ENCODE data around the gene MT1A. TPM values are rescaled to one million over a fixed set of nuclear protein-coding genes. Genes with fewer than 3 reads are reported as not detected.

Gene MT1A
- total RNA-seq, 1 donor, result not detected

DNA sequence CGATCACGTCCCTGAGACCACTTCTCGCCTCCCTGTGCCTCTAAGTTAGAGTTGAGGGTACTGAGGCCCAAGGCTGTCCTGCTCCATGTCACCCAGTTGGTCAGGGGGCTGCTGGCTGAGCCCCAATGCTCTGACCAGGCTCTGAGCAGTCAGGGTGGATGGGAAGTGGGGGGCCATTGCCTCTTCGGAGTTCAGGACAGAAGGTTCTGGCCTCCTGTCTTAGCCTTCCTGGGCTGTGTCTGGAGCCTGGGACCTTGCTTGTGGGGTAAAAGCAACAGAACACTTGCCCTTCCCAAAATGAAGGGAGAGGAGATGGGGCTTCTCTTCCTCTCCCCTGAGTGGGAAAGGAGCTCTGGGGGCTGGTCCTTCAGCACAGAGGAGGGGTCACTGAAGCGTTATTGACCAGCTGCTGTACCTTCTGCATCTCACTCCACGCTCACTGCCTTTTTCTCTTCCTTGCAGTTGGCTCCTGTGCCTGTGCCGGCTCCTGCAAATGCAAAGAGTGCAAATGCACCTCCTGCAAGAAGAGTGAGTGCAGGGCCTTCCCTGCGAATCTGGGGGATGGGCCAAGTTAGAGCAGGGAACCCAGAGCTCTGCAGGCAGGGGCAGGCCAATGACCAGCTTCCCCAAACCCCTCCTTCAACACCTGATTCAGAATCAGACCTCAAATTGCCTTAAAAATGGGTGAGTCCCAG is 44.4 kb downstream of the MT1A start:
- peak overlapping the region; percentile 83 for H3K27ac ChIP-seq (ENCODE audit: low read depth, low read length)
- H3K4me1 ChIP-seq (ENCODE audit: insufficient read depth, low read length), result peaks cover 14% of the 10 kb centered on the region
- no peaks in the 10 kb centered on the region for H4K20me1 ChIP-seq (ENCODE audit: insufficient read depth, low read length)
- peak overlapping the region; percentile 85 for H3K4me3 ChIP-seq (ENCODE audit: insufficient read depth, low read length)
- no peaks in the 10 kb centered on the region for H3K9me3 ChIP-seq (ENCODE audit: low read depth, low read length)
- H3K36me3 ChIP-seq (ENCODE audit: insufficient read depth, low read length), result no peaks in the 10 kb centered on the region
- H3K4me2 ChIP-seq (ENCODE audit: insufficient read depth, low read length), result peak overlapping the region; percentile 100
- H3K79me2 ChIP-seq (ENCODE audit: insufficient read depth, low read length), result no peaks in the 10 kb centered on the region
- peak overlapping the region; percentile 95 for H2AFZ ChIP-seq (ENCODE audit: low read length)
- no peaks in the 10 kb centered on the region for H3K27me3 ChIP-seq (ENCODE audit: insufficient read depth, low read length)
- TF ChIP-seq, protein P1, sequence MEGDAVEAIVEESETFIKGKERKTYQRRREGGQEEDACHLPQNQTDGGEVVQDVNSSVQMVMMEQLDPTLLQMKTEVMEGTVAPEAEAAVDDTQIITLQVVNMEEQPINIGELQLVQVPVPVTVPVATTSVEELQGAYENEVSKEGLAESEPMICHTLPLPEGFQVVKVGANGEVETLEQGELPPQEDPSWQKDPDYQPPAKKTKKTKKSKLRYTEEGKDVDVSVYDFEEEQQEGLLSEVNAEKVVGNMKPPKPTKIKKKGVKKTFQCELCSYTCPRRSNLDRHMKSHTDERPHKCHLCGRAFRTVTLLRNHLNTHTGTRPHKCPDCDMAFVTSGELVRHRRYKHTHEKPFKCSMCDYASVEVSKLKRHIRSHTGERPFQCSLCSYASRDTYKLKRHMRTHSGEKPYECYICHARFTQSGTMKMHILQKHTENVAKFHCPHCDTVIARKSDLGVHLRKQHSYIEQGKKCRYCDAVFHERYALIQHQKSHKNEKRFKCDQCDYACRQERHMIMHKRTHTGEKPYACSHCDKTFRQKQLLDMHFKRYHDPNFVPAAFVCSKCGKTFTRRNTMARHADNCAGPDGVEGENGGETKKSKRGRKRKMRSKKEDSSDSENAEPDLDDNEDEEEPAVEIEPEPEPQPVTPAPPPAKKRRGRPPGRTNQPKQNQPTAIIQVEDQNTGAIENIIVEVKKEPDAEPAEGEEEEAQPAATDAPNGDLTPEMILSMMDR (IDR thresholded peaks at IDR 0.05; ENCODE audit: extremely low read depth, low read depth, low read length), result no peak
- no peak for DNase-seq (ENCODE audit: insufficient read length, low spot score, missing footprints)

DNA sequence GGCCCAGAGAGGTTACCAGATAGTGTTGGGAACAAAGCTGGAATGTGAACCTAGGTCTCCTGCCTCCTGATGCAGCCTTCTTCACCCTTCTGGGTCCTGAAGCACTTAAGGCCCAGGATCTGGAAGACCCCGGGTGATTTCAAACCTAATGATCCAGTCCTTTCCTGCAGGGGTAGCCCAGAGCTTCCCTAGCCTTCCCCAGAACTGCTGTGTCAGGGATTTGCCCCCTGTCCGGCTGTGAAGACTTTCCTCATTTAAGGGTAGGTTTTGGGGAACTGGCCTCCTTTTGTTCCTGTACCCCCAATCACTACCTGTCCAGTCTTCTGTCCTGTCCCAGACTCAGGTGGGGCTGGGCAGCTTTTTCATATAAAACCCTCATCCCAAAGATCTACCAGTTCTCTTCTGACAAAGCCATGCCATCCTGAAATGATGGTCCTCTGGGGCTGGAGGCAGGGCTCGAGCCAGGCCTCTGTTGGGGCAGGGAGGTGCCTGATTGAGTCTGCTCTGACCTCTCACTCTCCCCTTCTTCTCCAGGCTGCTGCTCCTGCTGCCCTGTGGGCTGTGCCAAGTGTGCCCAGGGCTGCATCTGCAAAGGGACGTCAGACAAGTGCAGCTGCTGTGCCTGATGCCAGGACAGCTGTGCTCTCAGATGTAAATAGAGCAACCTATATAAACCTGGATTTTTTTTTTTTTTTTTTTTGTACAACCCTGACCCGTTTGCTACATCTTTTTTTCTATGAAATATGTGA is 45.1 kb downstream of the MT1A start:
- H3K4me3 ChIP-seq (ENCODE audit: insufficient read depth, low read length), result peak overlapping the region; percentile 85
- DNase-seq (ENCODE audit: insufficient read length, low spot score, missing footprints), result no peak
- peak overlapping the region; percentile 100 for H3K4me2 ChIP-seq (ENCODE audit: insufficient read depth, low read length)
- H3K4me1 ChIP-seq (ENCODE audit: insufficient read depth, low read length), result peaks cover 14% of the 10 kb centered on the region
- no peaks in the 10 kb centered on the region for H3K27me3 ChIP-seq (ENCODE audit: insufficient read depth, low read length)
- H2AFZ ChIP-seq (ENCODE audit: low read length), result no peak overlapping the region
- TF ChIP-seq, protein P1 (IDR thresholded peaks at IDR 0.05; ENCODE audit: extremely low read depth, low read depth, low read length), result no peak
- no peak overlapping the region for H3K27ac ChIP-seq (ENCODE audit: low read depth, low read length)
- H4K20me1 ChIP-seq (ENCODE audit: insufficient read depth, low read length), result no peaks in the 10 kb centered on the region
- no peaks in the 10 kb centered on the region for H3K36me3 ChIP-seq (ENCODE audit: insufficient read depth, low read length)
- H3K79me2 ChIP-seq (ENCODE audit: insufficient read depth, low read length), result no peaks in the 10 kb centered on the region
- no peaks in the 10 kb centered on the region for H3K9me3 ChIP-seq (ENCODE audit: low read depth, low read length)

DNA sequence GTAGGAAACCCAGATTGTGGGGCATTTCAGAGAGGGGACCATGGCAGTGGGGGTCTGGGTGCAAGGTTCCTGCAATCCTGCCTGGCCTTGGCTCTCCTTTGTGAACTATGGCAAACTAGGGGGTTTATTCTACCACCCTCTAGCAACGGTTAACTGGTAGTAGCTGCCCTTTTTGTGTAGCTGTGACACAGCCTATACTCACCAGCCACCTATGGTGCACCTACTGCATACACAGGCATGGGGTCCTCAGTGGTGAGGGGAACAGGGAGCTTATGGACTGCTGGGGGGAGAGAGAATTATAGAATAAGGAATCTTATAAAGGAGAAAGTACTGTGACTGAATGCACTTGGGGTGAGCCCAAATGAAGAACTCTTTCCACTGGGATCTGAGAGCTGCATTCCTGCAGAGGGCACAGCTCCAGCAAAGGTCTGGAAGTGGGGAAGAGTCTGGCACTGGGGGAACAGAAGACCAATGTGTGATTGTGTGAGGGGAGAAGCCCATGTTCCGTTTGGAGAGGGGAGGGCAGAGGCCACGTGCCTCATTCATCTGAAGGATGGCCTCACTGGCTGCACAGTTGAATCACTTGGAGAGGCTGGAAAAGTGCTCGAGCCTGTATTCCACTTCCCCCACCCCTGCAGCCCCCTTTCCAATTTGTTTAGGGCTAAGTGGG is 45.9 kb downstream of the MT1A start:
- H2AFZ ChIP-seq (ENCODE audit: low read length), result no peak overlapping the region
- H3K9me3 ChIP-seq (ENCODE audit: low read depth, low read length), result no peaks in the 10 kb centered on the region
- no peaks in the 10 kb centered on the region for H3K79me2 ChIP-seq (ENCODE audit: insufficient read depth, low read length)
- H3K4me1 ChIP-seq (ENCODE audit: insufficient read depth, low read length), result peaks cover 14% of the 10 kb centered on the region
- no peaks in the 10 kb centered on the region for H3K36me3 ChIP-seq (ENCODE audit: insufficient read depth, low read length)
- DNase-seq (ENCODE audit: insufficient read length, low spot score, missing footprints), result no peak
- H3K4me3 ChIP-seq (ENCODE audit: insufficient read depth, low read length), result no peak overlapping the region
- no peaks in the 10 kb centered on the region for H4K20me1 ChIP-seq (ENCODE audit: insufficient read depth, low read length)
- H3K4me2 ChIP-seq (ENCODE audit: insufficient read depth, low read length), result no peak overlapping the region
- no peak overlapping the region for H3K27ac ChIP-seq (ENCODE audit: low read depth, low read length)
- TF ChIP-seq, protein P1 (IDR thresholded peaks at IDR 0.05; ENCODE audit: extremely low read depth, low read depth, low read length), result no peak
- H3K27me3 ChIP-seq (ENCODE audit: insufficient read depth, low read length), result no peaks in the 10 kb centered on the region

All from osteoblast (primary cell).